Liver (tissue), 3 donors: ENCODE measurements around the gene TNFSF8.

Source experiments
- EGR1 ChIP-seq, 2 donors: IDR thresholded peaks; 2 replicates each; pipeline ENCODE4 v1.6.1; 2016 to 2018; ENCODE audit warnings: antibody characterized with exemption in 2 of 2, low read depth in 2 of 2
- RAD21 ChIP-seq, 2 donors: IDR thresholded peaks; 2 replicates each; pipeline ENCODE4 v1.6.1; 2016; ENCODE audit warnings: antibody characterized with exemption in 2 of 2, mild to moderate bottlenecking in 2 of 2
- TF ChIP-seq, protein P1 (sequence below): IDR thresholded peaks from 2 replicates; pipeline ENCODE4 v1.6.1; 2016; ENCODE audit warnings: antibody characterized with exemption, mild to moderate bottlenecking
- TF ChIP-seq, protein P2 (sequence below): fragments of 150-350 bp; IDR thresholded peaks from 2 replicates; pipeline ENCODE4 v1.5.1; 2017; ENCODE audit warnings: improper control_type of control experiment, low read depth, low read length; ENCODE audit not compliant: missing input control
- TF ChIP-seq, protein P3 (sequence below): IDR thresholded peaks from 2 replicates; pipeline ENCODE4 v1.6.1; 2016; ENCODE audit warnings: antibody characterized with exemption
- TF ChIP-seq, protein P4 (sequence below): IDR thresholded peaks from 2 replicates; pipeline ENCODE4 v1.6.1; 2016; ENCODE audit warnings: antibody characterized with exemption
- donor health status: healthy.
- donor health status: healthy.

DNA sequence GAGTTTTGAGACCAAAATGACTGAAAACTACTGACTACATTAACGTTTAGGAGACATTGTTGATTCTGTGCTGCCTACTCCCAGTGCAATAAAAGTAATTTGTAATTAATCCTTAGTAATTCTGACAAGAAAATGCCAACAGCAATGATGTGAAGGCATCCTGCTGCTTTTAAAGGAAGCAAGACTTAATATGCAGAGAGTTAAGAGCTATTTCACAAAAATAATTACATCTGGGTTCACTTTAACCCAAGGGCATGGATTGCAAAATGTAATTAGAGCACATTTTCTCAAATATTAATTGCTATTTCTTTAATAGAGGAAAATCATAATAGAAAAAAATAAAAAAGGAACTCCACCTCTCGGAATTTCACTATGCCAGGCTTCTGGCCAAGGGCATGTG, 22.7 kb upstream of the TNFSF8 start:
- TF ChIP-seq, protein P1, sequence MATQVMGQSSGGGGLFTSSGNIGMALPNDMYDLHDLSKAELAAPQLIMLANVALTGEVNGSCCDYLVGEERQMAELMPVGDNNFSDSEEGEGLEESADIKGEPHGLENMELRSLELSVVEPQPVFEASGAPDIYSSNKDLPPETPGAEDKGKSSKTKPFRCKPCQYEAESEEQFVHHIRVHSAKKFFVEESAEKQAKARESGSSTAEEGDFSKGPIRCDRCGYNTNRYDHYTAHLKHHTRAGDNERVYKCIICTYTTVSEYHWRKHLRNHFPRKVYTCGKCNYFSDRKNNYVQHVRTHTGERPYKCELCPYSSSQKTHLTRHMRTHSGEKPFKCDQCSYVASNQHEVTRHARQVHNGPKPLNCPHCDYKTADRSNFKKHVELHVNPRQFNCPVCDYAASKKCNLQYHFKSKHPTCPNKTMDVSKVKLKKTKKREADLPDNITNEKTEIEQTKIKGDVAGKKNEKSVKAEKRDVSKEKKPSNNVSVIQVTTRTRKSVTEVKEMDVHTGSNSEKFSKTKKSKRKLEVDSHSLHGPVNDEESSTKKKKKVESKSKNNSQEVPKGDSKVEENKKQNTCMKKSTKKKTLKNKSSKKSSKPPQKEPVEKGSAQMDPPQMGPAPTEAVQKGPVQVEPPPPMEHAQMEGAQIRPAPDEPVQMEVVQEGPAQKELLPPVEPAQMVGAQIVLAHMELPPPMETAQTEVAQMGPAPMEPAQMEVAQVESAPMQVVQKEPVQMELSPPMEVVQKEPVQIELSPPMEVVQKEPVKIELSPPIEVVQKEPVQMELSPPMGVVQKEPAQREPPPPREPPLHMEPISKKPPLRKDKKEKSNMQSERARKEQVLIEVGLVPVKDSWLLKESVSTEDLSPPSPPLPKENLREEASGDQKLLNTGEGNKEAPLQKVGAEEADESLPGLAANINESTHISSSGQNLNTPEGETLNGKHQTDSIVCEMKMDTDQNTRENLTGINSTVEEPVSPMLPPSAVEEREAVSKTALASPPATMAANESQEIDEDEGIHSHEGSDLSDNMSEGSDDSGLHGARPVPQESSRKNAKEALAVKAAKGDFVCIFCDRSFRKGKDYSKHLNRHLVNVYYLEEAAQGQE: no peak
- TF ChIP-seq, protein P2, sequence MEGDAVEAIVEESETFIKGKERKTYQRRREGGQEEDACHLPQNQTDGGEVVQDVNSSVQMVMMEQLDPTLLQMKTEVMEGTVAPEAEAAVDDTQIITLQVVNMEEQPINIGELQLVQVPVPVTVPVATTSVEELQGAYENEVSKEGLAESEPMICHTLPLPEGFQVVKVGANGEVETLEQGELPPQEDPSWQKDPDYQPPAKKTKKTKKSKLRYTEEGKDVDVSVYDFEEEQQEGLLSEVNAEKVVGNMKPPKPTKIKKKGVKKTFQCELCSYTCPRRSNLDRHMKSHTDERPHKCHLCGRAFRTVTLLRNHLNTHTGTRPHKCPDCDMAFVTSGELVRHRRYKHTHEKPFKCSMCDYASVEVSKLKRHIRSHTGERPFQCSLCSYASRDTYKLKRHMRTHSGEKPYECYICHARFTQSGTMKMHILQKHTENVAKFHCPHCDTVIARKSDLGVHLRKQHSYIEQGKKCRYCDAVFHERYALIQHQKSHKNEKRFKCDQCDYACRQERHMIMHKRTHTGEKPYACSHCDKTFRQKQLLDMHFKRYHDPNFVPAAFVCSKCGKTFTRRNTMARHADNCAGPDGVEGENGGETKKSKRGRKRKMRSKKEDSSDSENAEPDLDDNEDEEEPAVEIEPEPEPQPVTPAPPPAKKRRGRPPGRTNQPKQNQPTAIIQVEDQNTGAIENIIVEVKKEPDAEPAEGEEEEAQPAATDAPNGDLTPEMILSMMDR: no peak
- TF ChIP-seq, protein P3, sequence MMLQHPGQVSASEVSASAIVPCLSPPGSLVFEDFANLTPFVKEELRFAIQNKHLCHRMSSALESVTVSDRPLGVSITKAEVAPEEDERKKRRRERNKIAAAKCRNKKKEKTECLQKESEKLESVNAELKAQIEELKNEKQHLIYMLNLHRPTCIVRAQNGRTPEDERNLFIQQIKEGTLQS: no peak
- TF ChIP-seq, protein P4, sequence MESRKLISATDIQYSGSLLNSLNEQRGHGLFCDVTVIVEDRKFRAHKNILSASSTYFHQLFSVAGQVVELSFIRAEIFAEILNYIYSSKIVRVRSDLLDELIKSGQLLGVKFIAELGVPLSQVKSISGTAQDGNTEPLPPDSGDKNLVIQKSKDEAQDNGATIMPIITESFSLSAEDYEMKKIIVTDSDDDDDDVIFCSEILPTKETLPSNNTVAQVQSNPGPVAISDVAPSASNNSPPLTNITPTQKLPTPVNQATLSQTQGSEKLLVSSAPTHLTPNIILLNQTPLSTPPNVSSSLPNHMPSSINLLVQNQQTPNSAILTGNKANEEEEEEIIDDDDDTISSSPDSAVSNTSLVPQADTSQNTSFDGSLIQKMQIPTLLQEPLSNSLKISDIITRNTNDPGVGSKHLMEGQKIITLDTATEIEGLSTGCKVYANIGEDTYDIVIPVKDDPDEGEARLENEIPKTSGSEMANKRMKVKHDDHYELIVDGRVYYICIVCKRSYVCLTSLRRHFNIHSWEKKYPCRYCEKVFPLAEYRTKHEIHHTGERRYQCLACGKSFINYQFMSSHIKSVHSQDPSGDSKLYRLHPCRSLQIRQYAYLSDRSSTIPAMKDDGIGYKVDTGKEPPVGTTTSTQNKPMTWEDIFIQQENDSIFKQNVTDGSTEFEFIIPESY: no peak
- TF ChIP-seq RAD21 (IDR thresholded peaks at IDR 0.05) (no peak), EGR1 (IDR thresholded peaks at IDR 0.05; ENCODE audit: low read depth in 2 of 2) (no peak)
